Measurements from ENCODE around the gene ACOT13. TPM values are rescaled to one million over a fixed set of nuclear protein-coding genes. Genes with fewer than 3 reads are reported as not detected.

Gene ACOT13
- total and polyA plus RNA-seq, 2 of the 8 experiments (the other 6 are each of a cell fraction or from before 2014, with no cell fraction given): 27.6 to 40.6 TPM

DNA sequence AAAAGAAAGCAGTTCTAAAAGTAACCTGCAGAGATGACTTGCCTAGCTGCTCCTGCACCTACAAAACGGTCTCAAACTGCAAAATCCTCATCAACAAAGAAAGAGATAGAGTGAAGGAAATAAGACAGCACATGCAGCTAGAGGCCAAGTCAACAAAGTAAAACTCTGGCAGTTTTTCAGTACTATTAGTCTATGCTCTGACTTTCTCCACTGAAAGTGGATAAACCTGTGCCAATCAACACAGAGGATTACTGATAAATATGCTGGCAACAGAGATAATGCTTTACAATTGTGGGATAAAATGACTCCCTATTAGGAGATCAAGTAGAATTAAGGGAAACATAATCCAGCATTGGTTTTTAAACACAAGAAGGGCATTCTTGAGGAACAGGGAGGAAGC lies 34.3 kb upstream of the ACOT13 start:
- H3K4me3 ChIP-seq (ENCODE audit: extremely low read depth in 1 of 4, insufficient read depth in 2 of 4, low read depth in 3 of 4, low read length in 4 of 4): no peak overlapping the region
- peaks cover 0 to 4% (median 0%) of the 10 kb centered on the region in 4 experiments; a peak in 4 of 7 replicates for H3K4me1 ChIP-seq (replicated peaks in 1 of 4; ENCODE audit: control insufficient read depth in 3 of 4, insufficient read depth in 4 of 4, low read length in 3 of 4)
- no peak overlapping the region for H3K4ac ChIP-seq (replicated peaks; ENCODE audit: insufficient read length, low read depth, low read length)
- H4K8ac ChIP-seq (ENCODE audit: extremely low read depth, insufficient read depth, low read length): no peak overlapping the region
- H2AFZ ChIP-seq (ENCODE audit: low read length): no peak overlapping the region
- no peak overlapping the region; a peak in 1 of 7 replicates for H3K9ac ChIP-seq (replicated peaks in 1 of 4; ENCODE audit: extremely low read depth in 1 of 4, low read depth in 3 of 4, low read length in 3 of 4)
- H3K27ac ChIP-seq (ENCODE audit: low read depth, low read length): no peak overlapping the region
- no peaks in the 10 kb centered on the region for H3K79me2 ChIP-seq (ENCODE audit: control insufficient read depth in 1 of 2, insufficient read depth in 2 of 2, low read length in 2 of 2)
- H3K56ac ChIP-seq (replicated peaks; ENCODE audit: insufficient read length, low read depth, low read length): no peak overlapping the region
- H2BK12ac ChIP-seq (ENCODE audit: low read depth, low read length): no peak overlapping the region
- POLR2A ChIA-PET (ENCODE audit: partially characterized antibody): no interaction called here
- no peak overlapping the region for H4K5ac ChIP-seq (ENCODE audit: insufficient read length, low read depth, low read length)
- no peak overlapping the region for H2BK20ac ChIP-seq (ENCODE audit: low read length)
- no peak overlapping the region for H3K14ac ChIP-seq (ENCODE audit: insufficient read length)
- H2AK5ac ChIP-seq (ENCODE audit: low read depth, low read length): no peak overlapping the region
- H2BK120ac ChIP-seq (replicated peaks; ENCODE audit: low read depth, low read length): no peak overlapping the region
- H3K18ac ChIP-seq (ENCODE audit: extremely low read depth, low read length): no peak overlapping the region
- no peaks in the 10 kb centered on the region for H3K27me3 ChIP-seq (replicated peaks in 1 of 4; ENCODE audit: control insufficient read depth in 3 of 4, extremely low read depth in 1 of 4, insufficient read depth in 3 of 4, low read length in 3 of 4)
- H2BK5ac ChIP-seq (ENCODE audit: low read depth, low read length): no peak overlapping the region
- H3K23me2 ChIP-seq (ENCODE audit: low read depth, low read length): no peaks in the 10 kb centered on the region
- H3K23ac ChIP-seq (ENCODE audit: insufficient read length): no peak overlapping the region
- DNase-seq (ENCODE audit: low read depth in 1 of 2, low spot score in 2 of 2): no peak
- H3K36me3 ChIP-seq (ENCODE audit: control insufficient read depth in 2 of 4, insufficient read depth in 4 of 4, low read length in 3 of 4): no peaks in the 10 kb centered on the region
- H3K4me2 ChIP-seq (ENCODE audit: insufficient read depth in 1 of 2, low read depth in 2 of 2, low read length in 2 of 2): no peak overlapping the region
- H4K91ac ChIP-seq (replicated peaks; ENCODE audit: insufficient read length, low read length): no peak overlapping the region
- 63% methylated on average over 1 of the region's 1 CpG; no CpG with 5 or more reads in 1 of the 2 experiments for WGBS, 2 experiments (ENCODE audit: extremely low coverage in 1 of 2, insufficient coverage in 1 of 2, insufficient read length in 1 of 2, insufficient replicate concordance in 2 of 2, low coverage in 1 of 2, low lambda C conversion rate in 2 of 2, missing lambda C conversion rate in 1 of 2)
- no peaks in the 10 kb centered on the region for H3K79me1 ChIP-seq (ENCODE audit: low read depth, low read length)
- H2BK15ac ChIP-seq (ENCODE audit: low read length): no peak overlapping the region
- CTCF ChIA-PET (ENCODE audit: partially characterized antibody): interaction anchor here (0.6 to 2.1 kb wide), 3 partner anchors 48 to 441 kb away, joined by 3 to 4 read pairs (median 4); no protein-coding TSS in a partner anchor
- no peaks in the 10 kb centered on the region for H4K20me1 ChIP-seq (replicated peaks in 1 of 2; ENCODE audit: control insufficient read depth in 1 of 2, insufficient read depth in 2 of 2, low read length in 2 of 2)
- H3K9me3 ChIP-seq (ENCODE audit: insufficient read depth in 2 of 2, low read depth in 1 of 2, low read length in 1 of 2): peaks cover 0 to 2% of the 10 kb centered on the region in 2 experiments; a peak in 1 of 4 replicates
- FAIRE-seq: peak; percentile 72
- no peak for TF ChIP-seq CREB1 (IDR thresholded peaks at IDR 0.05)
- TF ChIP-seq, protein P1, sequence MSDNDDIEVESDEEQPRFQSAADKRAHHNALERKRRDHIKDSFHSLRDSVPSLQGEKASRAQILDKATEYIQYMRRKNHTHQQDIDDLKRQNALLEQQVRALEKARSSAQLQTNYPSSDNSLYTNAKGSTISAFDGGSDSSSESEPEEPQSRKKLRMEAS (IDR thresholded peaks at IDR 0.05): no peak
- no peak for TF ChIP-seq SIX5 (IDR thresholded peaks at IDR 0.05; ENCODE audit: low read depth, low read length)
- no peak for TF ChIP-seq MAFK (IDR thresholded peaks at IDR 0.05; ENCODE audit: low read depth, low read length)
- TF ChIP-seq, protein P2, sequence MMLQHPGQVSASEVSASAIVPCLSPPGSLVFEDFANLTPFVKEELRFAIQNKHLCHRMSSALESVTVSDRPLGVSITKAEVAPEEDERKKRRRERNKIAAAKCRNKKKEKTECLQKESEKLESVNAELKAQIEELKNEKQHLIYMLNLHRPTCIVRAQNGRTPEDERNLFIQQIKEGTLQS (IDR thresholded peaks at IDR 0.05; ENCODE audit: insufficient read depth, low read depth, low read length): no peak
- TF ChIP-seq HDAC2 (IDR thresholded peaks at IDR 0.05; ENCODE audit: borderline replicate concordance in 1 of 2, low read depth in 2 of 2, low read length in 2 of 2): no peak
- no peak for TF ChIP-seq TEAD4 (IDR thresholded peaks at IDR 0.05; ENCODE audit: low read depth, low read length)
- TF ChIP-seq CTBP2 (IDR thresholded peaks at IDR 0.05; ENCODE audit: borderline replicate concordance, insufficient read depth, insufficient read length, low read length): no peak
- TF ChIP-seq POLR2AphosphoS5 (IDR thresholded peaks at IDR 0.05; ENCODE audit: low read depth, low read length): no peak
- no peak for TF ChIP-seq GTF2F1 (IDR thresholded peaks at IDR 0.05; ENCODE audit: borderline replicate concordance, low read depth, low read length)
- no peak for TF ChIP-seq SP2 (IDR thresholded peaks at IDR 0.05; ENCODE audit: low read length)
- no peak for TF ChIP-seq CBX5 (IDR thresholded peaks at IDR 0.05; ENCODE audit: low read depth, low read length)
